HG03159 (cell line): ENCODE results near the gene U2AF1L4.
"Not testable (repeated sequence)": the region's sequence is repeated elsewhere in the genome, so short reads cannot be mapped to it uniquely, and the experiment has no call there.

ENCODE experiments used
- ATAC-seq: cut with Tn5 transposase; IDR thresholded peaks from one replicate; pipeline ENCODE4 v1.9.1; 2021; ENCODE audit warnings: mild to moderate bottlenecking, moderate library complexity; ENCODE audit not compliant: unreplicated experiment

The U2AF1L4 gene

DNA sequence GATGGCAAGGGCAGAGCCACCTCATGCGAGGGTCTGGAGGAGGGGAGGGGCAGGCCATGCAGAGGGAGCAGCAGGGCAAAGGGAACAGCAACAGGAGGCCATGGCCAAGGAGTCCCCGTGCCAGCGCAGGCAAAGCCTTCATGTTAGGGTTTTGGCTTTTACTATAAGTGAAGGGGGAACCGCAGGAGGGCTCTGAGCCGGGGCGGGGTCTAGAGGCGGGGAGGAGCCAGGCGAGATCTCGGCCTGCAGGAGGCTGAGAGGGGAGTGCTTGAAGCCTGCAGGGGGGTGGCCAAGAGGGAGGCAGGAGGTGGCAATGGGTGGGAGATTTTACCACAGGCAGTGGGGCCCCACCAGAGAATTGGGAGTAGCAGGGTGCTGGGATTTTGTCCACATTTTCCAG lies 36.4 kb upstream of the U2AF1L4 start:
- no peak for ATAC-seq

DNA sequence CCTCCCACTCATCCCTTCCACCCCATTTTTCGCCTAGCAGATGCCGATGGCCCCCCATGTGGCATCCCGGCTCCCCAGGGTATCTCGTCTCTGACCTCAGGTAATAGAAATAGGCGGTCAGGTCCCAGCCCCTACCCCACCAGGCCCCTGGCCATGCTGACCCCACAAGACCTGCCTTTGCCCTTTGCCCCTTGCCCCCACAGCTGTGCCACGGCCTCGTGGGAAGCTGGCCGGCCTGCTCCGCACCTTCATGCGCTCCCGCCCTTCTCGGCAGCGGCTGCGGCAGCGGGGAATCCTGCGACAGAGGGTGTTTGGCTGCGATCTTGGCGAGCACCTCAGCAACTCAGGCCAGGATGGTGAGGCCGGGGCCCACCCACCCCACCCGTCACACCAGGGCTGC lies 35.5 kb upstream of the U2AF1L4 start:
- ATAC-seq: no peak

DNA sequence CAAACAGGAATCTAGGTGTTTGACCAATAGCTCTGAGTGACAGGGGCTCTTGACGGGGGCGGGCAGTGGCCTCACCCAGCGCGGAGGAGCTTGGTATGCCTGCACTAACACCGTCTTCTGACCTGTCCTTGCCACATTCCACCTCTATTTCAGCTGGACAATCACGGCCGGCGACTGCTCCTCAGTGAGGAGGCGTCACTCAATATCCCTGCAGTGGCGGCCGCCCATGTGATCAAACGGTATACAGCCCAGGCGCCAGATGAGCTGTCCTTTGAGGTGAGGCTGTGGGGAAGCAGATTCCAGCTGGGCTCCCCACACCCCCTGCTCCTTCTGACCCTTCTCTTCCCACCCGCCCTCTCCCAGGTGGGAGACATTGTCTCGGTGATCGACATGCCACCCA lies 34.8 kb upstream of the U2AF1L4 start:
- no peak for ATAC-seq

DNA sequence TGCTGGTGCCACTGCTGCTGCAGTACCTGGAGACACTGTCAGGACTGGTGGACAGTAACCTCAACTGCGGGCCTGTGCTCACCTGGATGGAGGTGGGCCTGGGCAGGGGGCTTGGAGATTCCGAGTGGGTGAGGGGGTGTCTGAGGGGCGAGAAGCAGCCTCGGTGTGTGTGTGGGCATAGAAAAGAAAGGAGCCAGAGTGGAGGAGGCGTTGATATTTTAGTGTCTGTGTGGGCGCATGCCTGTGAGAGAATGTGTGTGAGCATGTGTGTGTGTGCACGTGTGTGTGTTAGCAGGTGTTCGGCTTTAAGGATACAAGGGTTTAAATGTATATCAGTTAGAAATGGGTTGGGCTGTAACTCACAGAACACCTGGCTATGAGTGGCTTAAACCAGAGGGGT lies 33.8 kb upstream of the U2AF1L4 start:
- no peak for ATAC-seq

DNA sequence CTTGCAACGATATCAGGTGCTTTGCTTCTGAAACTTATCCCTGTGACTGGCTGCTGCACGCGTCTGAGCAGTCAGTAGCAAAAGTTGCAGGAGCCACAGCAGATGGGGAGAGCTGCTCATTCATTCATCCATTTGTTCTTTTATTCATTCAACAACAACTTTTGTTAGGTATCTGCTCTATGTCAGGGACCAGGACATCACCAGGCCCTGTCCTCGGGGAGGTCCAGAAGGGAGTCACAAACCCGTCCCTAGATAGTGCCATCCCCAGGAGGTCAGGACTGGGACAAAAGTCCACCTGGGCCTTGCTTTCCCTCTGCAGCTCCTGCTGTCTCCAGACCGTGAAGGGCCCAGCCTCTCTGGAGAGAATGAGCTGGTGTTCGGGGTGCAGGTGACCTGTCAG lies 32.7 kb upstream of the U2AF1L4 start:
- ATAC-seq: no peak

DNA sequence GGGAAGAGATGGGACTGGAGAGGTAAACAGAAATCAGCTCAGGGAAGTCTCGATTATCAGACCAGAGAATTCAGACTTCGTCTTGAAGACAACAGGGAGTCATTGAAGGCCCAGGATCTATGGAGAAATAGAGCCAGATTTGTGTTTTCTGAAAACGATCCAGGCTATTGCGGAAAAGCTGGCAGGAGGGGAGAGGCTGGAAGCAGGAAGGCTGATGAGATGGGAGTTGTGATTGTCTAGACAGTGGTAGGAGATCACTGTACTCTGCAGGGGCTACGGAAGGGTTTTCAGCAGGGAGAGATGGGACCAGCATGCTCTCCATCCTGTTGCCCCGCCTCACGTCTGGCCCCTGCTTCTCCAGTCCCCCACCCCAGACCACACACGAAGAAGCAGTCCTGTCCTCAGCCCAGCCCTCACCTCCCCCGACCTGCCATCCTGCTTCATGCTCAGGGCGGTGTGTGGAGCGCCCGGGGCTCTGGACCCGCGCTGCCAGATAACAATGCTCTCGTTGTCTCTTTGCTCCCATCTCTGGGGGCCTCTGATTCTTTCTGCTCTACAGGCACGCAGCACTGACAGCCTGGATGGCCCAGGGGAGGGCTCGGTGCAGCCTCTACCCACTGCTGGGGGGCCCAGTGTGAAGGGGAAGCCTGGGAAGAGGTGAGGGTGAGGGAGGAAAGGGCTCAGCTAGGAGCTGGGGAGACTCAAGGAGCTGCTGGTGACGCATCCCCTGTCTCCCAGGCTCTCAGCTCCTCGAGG lies 32.0 kb upstream of the U2AF1L4 start:
- no peak for ATAC-seq

DNA sequence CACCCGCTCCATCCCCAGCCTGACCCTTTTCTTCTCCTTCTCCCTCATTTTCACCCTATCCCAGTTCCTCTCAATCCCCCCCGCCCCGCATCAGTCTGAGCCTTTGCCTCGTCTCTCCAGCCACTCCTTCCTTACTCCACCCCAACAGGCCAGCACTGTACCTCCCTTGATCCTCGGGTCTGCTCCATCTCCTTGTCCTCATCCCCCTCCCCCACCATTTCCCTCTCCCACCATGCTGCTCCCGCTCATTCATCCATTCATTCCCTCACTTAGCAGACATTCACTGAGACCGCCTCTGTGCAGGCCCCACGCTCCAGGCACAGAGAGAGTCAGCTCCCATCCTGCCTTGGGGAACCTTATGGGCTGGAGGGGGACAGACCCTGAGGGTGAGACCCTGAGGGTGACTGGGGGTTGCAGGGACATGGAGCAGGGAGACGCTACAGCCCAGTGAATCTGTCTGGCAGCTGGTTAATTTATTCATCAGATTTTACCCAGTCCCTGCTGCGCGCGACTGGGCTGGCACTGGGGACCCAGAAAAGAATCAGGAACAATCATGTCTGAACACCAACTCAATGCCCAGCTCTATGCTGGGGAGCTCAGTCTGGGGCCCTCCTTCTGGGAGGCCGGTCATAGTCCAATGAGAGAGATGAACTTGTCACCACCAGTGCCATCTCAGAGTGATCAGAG lies 31.0 kb upstream of the U2AF1L4 start:
- no peak for ATAC-seq

DNA sequence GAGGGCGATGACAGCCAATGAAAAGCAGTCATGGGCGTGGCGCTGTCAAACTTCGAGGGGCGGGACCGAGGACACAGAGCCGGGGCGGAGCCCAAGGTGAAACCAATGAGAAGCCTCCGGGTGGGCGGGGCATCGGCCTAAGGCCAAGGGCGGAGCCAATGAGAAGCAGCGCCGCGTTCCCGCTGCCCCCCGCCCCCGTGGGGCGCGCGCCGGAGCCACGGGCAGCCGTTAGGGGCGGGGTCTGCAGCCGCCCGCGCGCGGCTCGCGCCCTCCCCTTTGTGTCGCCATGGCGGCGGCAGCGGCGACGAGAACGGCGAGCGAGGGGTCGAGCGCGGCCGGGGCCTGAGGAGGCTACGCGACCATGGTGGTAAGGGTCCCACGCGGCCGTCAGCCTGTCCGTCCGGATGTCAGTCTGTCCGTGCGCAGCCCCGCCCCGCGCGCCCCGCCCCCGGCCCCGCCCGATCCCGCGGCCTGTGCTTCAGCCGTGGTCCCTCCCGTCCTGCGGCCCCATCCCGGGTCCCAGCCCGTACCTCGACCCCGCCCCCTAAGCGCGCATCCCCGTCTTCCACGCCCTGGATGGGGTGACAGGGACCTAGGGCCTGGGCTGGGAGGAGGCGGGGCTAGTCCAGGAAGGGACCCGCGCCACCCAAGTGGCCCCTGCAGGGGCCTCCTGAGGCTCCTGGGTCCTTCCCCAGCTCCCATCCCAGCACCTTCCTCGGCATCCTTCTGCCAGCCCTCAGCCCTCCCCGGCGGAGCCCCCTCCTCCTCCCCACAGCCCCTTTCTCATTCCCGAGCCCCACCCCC lies 30.3 kb upstream of the U2AF1L4 start, which contains the start of gene ARHGAP33:
TSS of gene ARHGAP33 (plus strand) at position 267 of the 804 bp plus-strand sequence. CDS start at position 362, 95 bp downstream.
- ATAC-seq: peak; percentile 86

DNA sequence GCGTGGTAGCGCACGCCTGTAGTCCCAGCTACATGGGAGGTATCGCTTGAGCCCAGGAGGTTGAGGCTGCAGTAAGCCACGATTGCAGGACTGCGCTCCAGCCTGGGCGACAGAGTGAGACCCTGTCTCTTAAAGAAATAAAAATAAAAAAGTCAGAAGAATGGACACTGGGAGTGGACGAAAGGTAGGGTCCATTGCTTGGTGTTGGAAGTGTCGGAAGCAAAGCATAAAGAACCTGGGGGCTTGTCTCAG lies 29.8 kb upstream of the U2AF1L4 start:
- no peak for ATAC-seq

DNA sequence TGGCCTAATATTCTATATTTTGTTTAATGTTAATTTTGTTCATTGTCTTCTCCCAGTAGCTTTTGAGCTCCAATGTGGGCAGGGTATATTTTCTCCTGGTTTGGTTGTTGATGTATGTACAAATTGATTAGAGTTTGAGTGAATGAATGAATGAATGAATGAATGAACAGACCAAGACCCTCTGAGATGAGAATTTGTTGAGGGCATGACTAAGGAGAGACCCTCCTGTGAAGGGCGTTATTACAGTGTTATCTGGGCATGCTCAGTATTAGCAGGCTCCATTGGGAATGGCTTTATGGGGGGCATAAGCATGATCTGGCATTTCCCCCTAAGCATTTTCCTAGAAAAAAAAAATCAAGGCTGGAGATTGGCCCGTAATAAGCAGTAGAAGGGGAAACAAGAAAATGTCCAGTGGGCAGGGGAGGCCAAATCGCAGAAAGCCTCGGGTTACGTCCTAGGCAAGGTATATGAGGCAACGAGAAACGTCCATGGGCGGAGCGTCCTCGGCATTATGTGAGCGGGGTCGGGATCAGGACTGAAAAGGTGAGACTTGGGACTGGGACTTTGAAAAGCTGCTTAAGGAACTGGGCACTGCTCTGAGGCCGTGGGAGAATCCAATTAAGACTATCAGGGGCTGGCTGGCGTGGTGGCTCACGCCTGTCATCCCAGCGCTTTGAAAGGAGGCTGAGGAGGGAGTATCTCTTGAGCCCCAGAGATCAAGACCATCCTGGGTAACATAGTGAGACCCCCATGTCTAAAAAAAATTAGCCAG lies 29.2 kb upstream of the U2AF1L4 start:
- ATAC-seq: no peak

DNA sequence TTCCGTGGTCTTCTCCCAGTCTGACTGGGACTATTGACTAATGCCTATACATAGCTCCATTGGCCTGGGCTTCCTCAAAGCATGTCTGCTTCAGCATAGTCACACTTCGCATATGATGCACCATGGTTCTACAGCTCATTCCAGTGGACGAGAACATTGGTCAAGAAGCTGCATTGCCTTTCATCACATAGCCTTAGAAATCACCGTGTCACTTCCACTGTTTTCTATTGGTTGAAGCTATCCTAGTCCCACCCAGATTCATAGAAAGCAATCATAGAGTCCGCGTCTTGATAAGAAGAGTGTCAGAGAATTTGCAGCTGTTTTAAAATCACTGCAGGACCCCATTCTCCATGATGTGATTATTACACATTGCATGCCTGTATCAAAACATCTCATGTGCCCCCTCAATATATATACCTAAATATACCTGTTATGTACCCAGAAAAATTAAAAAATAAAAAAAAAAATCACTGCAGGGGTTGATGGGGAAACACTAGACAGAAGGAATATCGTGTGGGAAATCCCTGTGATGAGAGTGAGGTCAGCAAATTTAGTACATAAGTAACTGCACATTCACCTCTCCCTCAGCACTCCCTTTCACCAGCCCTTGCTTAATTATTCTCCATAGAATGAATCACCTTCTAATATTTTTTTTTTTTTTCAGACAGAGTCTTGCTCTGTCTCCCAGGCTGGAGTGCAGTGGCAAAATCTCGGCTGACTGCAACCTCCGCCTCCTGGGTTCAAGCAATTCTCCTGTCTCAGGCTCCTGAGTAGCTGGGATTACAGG lies 28.0 kb upstream of the U2AF1L4 start:
- ATAC-seq: no peak

DNA sequence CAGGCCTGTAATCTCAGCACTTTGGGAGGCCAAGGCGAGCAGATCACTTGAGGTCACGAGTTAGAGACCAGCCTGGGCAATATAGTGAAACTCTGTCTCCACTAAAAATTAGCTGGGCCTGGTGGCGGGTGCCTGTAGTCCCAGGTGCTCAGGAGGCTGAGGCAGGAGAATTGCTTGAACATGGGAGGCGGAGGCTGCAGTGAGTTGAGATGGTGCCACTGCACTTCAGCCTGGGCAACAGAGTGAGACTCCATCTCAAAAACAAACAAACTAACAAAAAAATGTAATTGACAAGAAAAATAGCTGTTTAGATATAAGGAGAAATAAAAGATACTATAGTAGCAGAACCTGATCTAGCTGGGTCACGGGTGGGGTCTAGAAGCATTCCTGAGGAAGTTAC lies 27.1 kb upstream of the U2AF1L4 start:
- not testable (repeated sequence) for ATAC-seq

DNA sequence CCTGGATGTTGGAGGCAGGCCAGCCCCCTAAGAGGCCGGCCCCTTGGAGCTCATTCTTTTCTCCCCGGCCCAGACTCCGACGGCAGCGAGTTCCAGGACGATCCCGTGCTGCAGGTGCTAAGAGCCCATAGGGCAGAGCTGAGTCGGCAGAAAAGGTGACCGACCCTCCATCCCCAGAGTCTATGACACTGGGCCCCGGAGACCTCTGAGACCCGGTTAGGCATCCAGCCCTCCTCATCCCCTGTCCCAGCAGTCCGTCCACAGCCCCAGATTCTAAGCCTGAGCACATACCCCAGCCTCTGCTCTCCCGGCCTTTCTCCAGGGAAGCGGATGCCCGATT lies 22.8 kb upstream of the U2AF1L4 start:
- ATAC-seq: no peak

DNA sequence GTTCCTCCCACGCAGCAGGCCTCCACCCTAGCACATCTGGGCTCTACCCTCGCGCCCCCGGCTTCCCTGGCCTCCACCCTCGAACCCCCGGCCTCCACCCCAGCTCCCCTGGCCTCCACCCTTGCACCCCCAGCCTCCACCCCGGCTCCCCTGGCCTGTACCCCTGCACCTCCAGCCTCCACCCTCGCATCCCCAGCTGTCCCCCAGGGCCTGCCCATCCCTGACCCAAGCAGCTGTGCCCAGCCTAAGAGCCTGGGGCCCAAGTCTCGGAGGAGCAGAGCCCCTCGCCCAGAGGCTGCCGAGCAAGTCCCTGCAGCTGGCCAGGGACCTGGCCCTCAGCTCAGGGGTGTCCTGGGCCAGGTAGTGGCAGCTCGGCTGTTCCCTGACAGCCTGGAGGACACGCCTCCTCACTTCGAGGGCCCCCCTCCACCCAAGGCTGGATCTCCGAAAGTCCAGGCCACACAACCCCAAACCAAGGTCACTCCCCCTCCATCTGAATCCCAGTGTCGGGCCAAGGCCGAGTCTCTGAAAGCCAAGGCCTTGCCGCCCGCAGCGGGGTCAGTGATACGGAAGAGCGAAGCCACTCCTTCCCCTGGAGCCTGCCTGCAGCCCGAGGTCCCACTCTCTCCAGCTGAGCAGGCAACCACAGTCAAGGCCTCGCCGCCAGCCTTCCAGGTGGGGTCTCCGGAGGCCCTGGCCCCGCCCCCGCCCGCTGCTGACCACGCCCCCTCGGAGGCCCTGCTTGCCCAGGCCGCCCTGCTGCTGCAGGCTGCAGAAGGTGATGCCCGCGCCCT lies 22.3 kb upstream of the U2AF1L4 start:
- no peak for ATAC-seq

DNA sequence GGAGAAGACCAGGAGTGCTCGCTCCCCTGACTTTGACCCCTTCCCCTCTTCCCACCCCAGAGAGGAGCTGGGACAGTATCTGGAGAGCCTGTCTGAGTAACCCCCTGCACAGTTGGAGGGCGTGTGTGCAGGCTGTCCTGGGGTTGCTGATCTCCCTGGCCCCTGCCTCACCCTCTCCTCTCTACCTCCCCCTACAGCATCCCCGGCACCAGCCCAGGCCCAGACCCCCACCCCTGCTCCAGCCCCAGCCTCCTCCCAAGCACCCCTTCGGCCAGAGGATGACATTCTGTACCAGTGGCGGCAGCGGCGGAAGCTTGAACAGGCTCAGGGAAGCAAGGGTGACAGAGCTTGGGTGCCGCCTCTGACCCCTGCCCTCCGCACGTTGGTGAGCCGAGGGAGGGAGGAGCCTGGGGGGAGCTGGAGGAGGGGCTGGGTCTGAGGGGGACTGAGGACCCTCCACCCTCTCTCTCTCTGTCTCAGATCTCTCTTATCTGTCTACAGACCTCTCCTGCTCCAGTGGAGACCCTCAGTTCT lies 21.4 kb upstream of the U2AF1L4 start:
- no peak for ATAC-seq

DNA sequence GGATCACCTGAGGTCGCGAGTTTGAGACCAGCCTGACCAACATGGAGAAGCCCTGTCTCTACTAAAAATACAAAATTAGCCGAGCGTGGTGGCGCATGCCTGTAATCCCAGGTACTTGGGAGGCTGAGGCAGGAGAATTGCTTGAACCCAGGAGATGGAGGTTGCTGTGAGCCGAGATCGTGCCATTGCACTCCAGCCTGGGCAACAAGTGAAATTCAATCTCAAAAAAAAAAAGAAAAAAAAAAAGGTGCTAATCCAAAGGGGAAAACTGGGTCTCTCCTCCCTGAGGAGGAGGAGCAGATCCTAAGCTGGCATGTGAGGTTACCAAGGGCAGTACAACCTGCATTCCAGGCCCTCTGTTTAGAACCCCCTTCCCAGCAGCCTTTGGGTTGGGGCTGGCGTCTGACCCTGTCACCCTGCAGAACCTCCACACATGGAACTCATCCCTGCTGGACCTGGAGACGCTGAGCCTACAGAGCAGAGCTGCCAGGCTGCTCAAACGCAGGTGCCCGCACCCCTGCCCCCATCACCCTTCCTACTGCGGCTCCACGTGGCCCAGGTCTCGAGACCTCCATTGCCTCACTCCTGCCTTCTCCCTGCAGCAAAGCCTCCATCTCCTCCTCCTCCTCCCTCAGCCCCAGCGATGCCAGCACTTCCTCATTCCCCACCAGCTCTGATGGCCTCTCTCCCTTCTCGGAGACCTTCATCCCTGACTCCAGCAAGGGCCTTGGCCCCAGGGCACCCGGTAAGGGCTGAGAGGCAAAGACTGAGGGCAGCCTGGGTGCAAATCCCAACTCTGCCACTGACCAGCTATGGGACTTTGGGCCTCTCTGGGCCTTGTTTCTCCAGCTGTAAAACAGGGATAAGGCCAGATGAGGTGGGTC lies 19.5 kb upstream of the U2AF1L4 start:
- no peak for ATAC-seq

DNA sequence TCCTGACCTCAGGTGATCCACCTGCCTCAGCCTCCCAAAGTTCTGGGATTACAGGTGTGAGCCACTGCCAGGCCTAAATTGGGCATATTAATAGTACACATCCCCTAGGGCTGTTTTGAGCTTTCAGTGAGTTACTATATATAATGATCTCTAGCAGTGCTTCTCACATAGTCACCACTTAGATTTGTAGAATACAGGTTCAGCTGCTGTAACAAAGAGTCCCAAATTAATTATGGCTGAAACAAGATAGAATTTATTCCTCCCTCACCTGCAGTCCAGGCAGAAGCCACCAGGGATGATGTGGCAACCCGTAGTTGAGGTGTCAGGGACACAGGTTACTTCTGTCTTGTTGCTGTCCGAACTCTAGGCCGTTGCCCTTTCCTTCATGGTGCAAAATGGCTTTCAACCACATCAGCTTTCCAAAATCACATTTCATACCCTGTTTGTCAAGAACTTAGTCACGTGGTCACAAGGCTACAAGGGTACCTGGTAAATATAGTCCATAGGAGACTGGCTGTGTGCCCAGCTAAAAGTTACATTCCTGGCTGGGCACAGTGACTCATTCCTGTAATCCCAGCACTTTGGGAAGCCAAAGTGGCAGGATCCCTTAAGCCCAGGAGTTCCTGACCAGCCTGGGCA lies 15.6 kb upstream of the U2AF1L4 start:
- no peak for ATAC-seq

DNA sequence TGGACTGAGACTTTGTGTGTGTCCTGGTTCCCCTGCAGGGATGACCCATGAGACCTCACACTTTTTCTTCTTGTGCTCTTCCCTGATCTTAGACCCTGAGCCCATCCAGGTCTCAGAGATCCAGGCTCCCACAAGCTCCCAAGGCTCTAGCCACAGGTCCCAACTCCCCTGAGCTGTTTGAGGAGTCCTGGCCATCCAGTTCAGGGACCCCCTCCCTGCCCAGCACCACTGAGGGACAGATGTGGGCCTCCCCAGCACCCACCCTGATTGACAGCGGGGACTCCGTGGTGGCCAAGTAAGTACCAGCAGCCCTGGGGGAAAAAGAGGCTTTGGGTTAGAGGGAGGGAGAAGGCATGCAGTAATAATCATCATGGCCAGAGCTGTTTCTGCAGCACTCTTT lies 14.5 kb upstream of the U2AF1L4 start:
- ATAC-seq: no peak
